Stomach (tissue), 4 donors: ENCODE measurements around the gene PFDN6.

Source experiments
- CTCF ChIP-seq, 7 experiments: fragments of 450-650 bp in 4 of 7; fragments of 200-600 bp in 3 of 7; sonication (generic) in 3 of 7; IDR thresholded peaks; one replicate each; pipeline ENCODE4 v1.5.1; 2016 to 2019; ENCODE audit warnings: antibody characterized with exemption in 7 of 7, control low read depth in 2 of 7, mild to moderate bottlenecking in 1 of 7
- EP300 ChIP-seq: sonication (generic); formaldehyde crosslinking; IDR thresholded peaks from one replicate; pipeline ENCODE4 v1.6.1; 2017; ENCODE audit warnings: antibody characterized with exemption
- POLR2AphosphoS5 ChIP-seq, 3 donors: sonication (generic); formaldehyde crosslinking; IDR thresholded peaks; one replicate each; pipeline ENCODE4 v1.6.1; 2016; ENCODE audit warnings: antibody characterized with exemption in 3 of 3

- no peak for TF ChIP-seq CTCF (IDR thresholded peaks at IDR 0.05)
- no peak for TF ChIP-seq EP300
- TF ChIP-seq POLR2AphosphoS5 (IDR thresholded peaks at IDR 0.05), result no peak
Measured at GRCh38 chr6:33271117-33271467, 18.3 kb upstream of the PFDN6 start.
